ENCODE data around the gene ROGDI. TPM values are rescaled to one million over a fixed set of nuclear protein-coding genes. Genes with fewer than 3 reads are reported as not detected.

The ROGDI gene
- total and polyA plus RNA-seq, 2 donors (not counting 1 experiment from before 2014, with no cell fraction given), result 9.2 to 31.9 TPM

GRCh38 chr16:4811242-4811641, 8.8 kb upstream of the ROGDI start:
- no peak for ATAC-seq (ENCODE audit: low read depth)
- no peaks in the 10 kb centered on the region for H3K4me1 ChIP-seq (ENCODE audit: control insufficient read depth in 2 of 2, insufficient read depth in 2 of 2, low read length in 2 of 2)
- no peak overlapping the region for H2AFZ ChIP-seq (ENCODE audit: insufficient read depth, low read depth, low read length, poor library complexity, severe bottlenecking)
- no peak overlapping the region for H3K9ac ChIP-seq (ENCODE audit: low read length)
- POLR2A ChIA-PET, result interaction anchor here (0.7 kb wide), 1 partner anchor 54 kb away, joined by 4 read pairs; no protein-coding TSS in a partner anchor
- H3K27ac ChIP-seq (ENCODE audit: low read length in 2 of 2), result no peak overlapping the region
- no peaks in the 10 kb centered on the region for H3K27me3 Mint-ChIP-seq
- DNase-seq, result no peak
- H3K36me3 ChIP-seq (replicated peaks in 1 of 2; ENCODE audit: control extremely low read depth in 1 of 2, control insufficient read depth in 1 of 2, extremely low read depth in 1 of 2, insufficient read depth in 2 of 2, low read length in 1 of 2), result peaks cover 1 to 51% of the 10 kb centered on the region in 2 experiments
- H3K4me3 ChIP-seq (ENCODE audit: control extremely low read depth in 1 of 5, extremely low read depth in 1 of 5, insufficient read depth in 1 of 5, low read depth in 2 of 5, low read length in 4 of 5), result no peak overlapping the region
- H3K27me3 ChIP-seq (replicated peaks in 1 of 4; ENCODE audit: control extremely low read depth in 1 of 4, control insufficient read depth in 3 of 4, insufficient read depth in 4 of 4, low read length in 3 of 4), result no peaks in the 10 kb centered on the region
- H3K4me1 Mint-ChIP-seq, result no peaks in the 10 kb centered on the region
- no peak overlapping the region for H3K4me2 ChIP-seq (replicated peaks; ENCODE audit: low read depth, low read length, poor library complexity, severe bottlenecking)
- CTCF ChIA-PET, result no interaction called here
- H3K4me3 Mint-ChIP-seq, result no peak overlapping the region
- WGBS (ENCODE audit: insufficient coverage), result 100% methylated on average over 2 of the region's 3 CpGs
- no peaks in the 10 kb centered on the region for H3K79me2 ChIP-seq (ENCODE audit: control insufficient read depth, insufficient read depth, low read length)
- no peaks in the 10 kb centered on the region for H4K20me1 ChIP-seq (ENCODE audit: control insufficient read depth, insufficient read depth, low read length, poor library complexity, severe bottlenecking)
- no peaks in the 10 kb centered on the region for H3K9me3 Mint-ChIP-seq (ENCODE audit: insufficient read depth)
- TF ChIP-seq EZH2 (IDR thresholded peaks at IDR 0.05; ENCODE audit: borderline replicate concordance, insufficient read depth, low read depth, low read length, poor library complexity, severe bottlenecking) (no peak), CTCF (IDR thresholded peaks at IDR 0.05) (no peak)
- no peaks in the 10 kb centered on the region for H3K9me3 ChIP-seq (ENCODE audit: control extremely low read depth in 1 of 3, control insufficient read depth in 2 of 3, insufficient read depth in 1 of 3, low read length in 2 of 3)
- intact Hi-C loops (cut with micrococcal nuclease), result no loop called here
- H3K27ac Mint-ChIP-seq, result no peak overlapping the region

- peaks cover 1 to 28% of the 10 kb centered on the region in 2 experiments for H3K36me3 ChIP-seq (replicated peaks in 1 of 2; ENCODE audit: control extremely low read depth in 1 of 2, control insufficient read depth in 1 of 2, extremely low read depth in 1 of 2, insufficient read depth in 2 of 2, low read length in 1 of 2)
- Mint-ChIP-seq H3K4me3 (no peak overlapping the region), H3K9me3 (ENCODE audit: insufficient read depth) (no peaks in the 10 kb centered on the region), H3K4me1 (peaks cover 12% of the 10 kb centered on the region), H3K27ac (no peak overlapping the region), H3K27me3 (no peaks in the 10 kb centered on the region)
- peaks cover 13% of the 10 kb centered on the region in 2 donors for H3K4me1 ChIP-seq (ENCODE audit: control insufficient read depth in 2 of 2, insufficient read depth in 2 of 2, low read length in 2 of 2)
- ChIA-PET CTCF (interaction anchor here (0.7 kb wide), 1 partner anchor 78 kb away, joined by 3 read pairs; no protein-coding TSS in a partner anchor), POLR2A (interaction anchor here (0.7 kb wide), 1 partner anchor 8 kb away, joined by 3 read pairs; no protein-coding TSS in a partner anchor)
- H2AFZ ChIP-seq (ENCODE audit: insufficient read depth, low read depth, low read length, poor library complexity, severe bottlenecking), result no peak overlapping the region
- TF ChIP-seq CTCF (IDR thresholded peaks at IDR 0.05), result no peak
- TF ChIP-seq EZH2 (IDR thresholded peaks at IDR 0.05; ENCODE audit: borderline replicate concordance, insufficient read depth, low read depth, low read length, poor library complexity, severe bottlenecking), result no peak
- no peaks in the 10 kb centered on the region for H4K20me1 ChIP-seq (ENCODE audit: control insufficient read depth, insufficient read depth, low read length, poor library complexity, severe bottlenecking)
- no peaks in the 10 kb centered on the region for H3K79me2 ChIP-seq (ENCODE audit: control insufficient read depth, insufficient read depth, low read length)
- H3K27ac ChIP-seq (ENCODE audit: low read length in 2 of 2), result no peak overlapping the region
- DNase-seq, result no peak
- no peak for ATAC-seq (ENCODE audit: low read depth)
- H3K4me2 ChIP-seq (replicated peaks; ENCODE audit: low read depth, low read length, poor library complexity, severe bottlenecking), result no peak overlapping the region
- no peak overlapping the region for H3K4me3 ChIP-seq (ENCODE audit: control extremely low read depth in 1 of 5, extremely low read depth in 1 of 5, insufficient read depth in 1 of 5, low read depth in 2 of 5, low read length in 4 of 5)
- WGBS (ENCODE audit: insufficient coverage), result 100% methylated on average over 2 of the region's 6 CpGs
- H3K9ac ChIP-seq (ENCODE audit: low read length), result no peak overlapping the region
- no peaks in the 10 kb centered on the region for H3K27me3 ChIP-seq (replicated peaks in 1 of 4; ENCODE audit: control extremely low read depth in 1 of 4, control insufficient read depth in 3 of 4, insufficient read depth in 4 of 4, low read length in 3 of 4)
- H3K9me3 ChIP-seq (ENCODE audit: control extremely low read depth in 1 of 3, control insufficient read depth in 2 of 3, insufficient read depth in 1 of 3, low read length in 2 of 3), result no peaks in the 10 kb centered on the region
- intact Hi-C loops (cut with micrococcal nuclease), result no loop called here
Measured at GRCh38 chr16:4806280-4806679, 3.8 kb upstream of the ROGDI start.
